Measurements from ENCODE around the gene CPE.

Gene CPE

GRCh38 chr4:165516281-165516833 lies 137.5 kb downstream of the CPE start:
- no peak for DNase-seq

DNA sequence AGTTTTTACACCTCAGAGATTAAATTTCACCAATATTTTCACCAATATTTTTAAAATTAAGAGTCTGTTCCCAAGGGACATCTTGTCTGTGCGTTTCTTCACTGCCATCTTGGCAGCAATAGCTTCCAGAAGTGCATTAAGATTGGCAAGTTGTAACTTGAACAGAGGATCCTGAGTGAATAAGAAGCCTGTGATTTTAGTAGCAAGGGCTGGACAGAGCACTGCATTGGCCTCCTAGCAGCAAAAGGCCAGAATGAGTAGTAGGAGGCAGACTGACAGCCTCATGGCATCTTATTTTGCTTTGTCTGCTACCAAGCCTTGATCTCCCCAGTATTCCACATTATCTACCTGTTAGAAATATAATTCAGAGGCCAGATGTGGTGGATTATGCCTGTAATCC lies 138.4 kb downstream of the CPE start:
- DNase-seq: no peak

DNA sequence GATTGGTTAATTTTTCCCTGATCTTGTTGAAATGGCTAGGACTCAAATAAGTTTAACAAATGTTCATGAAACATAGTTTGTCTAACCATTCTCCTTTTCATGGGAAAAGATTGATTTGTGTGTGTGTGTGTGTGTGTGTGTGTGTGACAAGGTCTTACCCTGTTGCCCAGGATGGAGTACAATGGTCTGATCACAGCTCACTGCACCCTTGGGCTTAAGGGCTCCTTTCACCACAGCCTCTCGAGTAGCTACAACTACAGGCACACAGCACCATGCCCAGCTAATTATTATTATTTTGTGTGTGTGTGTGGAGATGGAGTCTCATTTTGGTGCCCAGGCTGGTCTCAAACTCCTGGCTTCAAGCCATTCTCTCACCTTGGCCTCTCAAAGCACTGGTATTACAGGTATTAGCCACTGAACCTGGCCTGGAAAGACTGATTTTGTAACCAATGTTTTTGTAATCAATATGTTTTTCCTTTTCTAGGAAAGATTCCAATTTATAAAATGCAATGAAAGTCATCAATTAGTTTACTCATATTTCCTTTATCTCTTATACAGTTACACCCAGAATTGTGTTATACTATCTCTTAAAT lies 139.3 kb downstream of the CPE start:
- DNase-seq: no peak

DNA sequence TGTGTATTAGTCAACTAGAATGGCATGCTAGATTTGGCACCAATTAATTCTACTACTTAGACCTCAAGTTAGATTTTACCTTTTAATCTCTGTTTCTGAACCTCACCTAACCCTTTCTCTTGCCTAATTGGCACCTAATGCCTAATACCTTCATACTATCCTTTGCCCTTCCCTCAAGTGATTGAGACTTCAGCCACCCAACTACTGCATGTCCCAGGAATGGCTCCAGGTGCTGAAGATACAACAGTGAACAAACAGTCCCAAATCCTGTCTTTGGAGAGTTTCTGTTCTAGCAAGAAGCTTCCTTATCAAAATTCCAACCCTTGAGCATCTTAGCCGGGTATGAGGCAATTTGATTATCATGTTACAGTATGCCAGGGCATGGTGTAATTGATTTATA lies 139.9 kb downstream of the CPE start:
- DNase-seq: no peak

DNA sequence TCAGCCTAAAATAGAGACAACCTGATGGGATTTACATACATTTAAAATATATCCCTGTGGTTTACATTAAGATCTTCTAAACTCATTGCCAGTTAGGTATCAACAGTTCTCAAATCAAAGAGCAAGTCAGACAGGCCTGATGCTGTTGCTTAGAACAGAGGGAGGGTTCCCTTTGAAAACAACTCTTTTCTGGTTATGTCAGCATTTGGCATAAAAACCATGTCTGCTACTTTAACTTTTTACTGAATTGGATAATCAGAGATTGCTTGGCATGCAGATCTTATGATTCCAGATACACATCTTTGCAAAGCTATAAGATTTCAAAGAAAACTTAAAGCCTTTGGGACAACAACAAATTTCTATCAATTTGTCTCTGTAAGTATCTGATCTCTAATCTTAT lies 140.8 kb downstream of the CPE start:
- DNase-seq: no peak

- DNase-seq: no peak
Measured at GRCh38 chr4:165520086-165520485, 141.3 kb downstream of the CPE start.

DNA sequence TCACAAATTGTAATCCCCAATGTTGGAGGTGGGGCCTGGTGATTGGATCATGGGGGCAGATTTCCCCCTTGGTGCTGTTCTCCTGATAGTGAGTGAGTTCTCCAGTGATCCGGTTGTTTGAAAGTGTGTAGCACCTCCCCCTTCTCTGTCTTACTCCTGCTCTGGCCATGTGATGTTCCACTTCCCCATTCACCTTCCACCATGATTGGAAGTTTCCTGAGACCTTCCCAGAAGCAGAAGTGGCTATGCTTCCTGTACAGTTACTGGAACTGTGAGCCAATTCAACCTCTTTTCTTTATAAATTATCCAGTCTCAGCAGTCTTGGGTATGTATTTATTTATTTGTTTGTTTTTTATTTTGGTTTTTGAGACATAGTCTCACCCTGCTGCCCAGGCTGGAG lies 143.2 kb downstream of the CPE start:
- DNase-seq: no peak

DNA sequence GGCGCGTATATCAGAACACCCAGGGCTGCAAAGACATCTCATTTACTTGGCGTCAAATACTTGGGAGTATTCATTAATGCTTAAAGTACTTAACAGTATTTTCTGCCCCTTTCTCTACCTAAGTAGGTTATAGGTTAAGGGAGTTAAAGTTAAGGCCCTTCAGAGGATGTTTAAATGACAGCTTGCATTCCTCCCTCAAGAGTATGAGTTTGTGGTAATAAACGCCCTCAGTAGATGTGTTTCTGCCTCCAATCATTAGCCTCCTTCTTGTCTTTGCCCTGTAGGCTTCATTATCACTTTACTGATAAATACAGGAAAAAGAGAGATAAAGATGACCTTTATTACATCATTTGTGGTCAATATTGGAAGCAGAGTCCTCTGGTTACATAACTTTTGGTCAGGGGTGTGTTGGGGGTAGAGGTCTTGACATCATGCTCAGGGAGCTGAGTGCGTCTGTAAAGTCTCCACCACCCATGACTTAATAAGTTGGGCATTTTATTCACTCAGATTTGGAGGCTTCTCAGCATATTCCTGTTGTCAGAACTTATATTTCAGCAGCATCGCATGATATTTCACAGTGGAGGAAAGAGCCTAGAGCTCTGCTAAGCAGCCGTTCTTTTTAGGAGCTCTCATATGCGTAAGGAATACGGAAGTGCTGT lies 145.9 kb downstream of the CPE start:
- no peak for DNase-seq

- DNase-seq: no peak
Measured at GRCh38 chr4:165532976-165533375, 154.2 kb downstream of the CPE start.

GRCh38 chr4:165537028-165537648 lies 158.3 kb downstream of the CPE start:
- no peak for DNase-seq

DNA sequence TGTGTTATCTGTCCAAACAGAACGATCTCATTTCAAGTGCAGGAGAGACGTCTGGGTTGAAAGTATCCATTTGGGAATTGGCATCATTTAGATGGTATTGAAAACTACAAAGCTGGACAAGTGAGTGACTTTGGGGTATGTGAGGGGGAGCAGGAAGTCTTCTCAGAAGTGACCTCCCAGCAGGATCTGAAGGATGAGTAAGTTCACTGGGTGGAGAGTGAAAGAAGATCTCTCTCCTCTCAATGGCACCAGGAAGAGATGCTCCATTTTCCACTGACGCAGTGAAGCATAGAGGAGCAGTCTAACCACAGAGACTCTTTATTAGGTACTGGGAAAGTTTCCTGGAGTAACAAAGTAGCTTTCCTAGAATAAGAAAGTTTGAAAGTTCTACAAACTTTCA lies 161.0 kb downstream of the CPE start:
- no peak for DNase-seq

GRCh38 chr4:165540206-165540830 lies 161.5 kb downstream of the CPE start:
- DNase-seq: no peak

DNA sequence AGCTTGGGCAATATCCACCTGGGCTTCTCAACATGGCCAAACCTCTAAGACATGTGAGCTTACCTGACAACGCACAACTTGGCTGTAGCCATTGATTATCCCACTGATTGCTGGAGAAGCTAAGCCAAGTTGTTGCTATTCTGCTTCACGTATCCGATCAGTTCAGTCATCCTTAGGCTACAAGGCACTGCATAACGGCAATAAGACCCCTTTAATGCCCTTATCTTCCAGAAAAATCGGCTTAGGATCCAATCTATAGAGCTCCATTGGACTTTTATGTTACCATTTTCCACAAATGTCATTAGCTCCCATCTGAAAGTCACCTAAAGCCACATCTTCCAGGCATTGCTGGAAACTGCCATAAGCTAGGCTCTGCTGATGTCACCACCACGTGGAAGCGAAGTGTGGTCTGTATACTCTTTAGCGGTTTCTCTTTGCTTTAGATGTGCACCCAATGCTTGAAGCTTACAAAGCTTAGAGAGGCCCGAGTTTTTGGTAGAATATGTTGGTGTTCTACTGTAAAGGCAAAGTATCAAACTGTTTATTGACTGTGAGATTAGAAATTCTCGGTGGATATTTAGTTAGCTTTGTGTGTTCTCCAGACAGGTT lies 163.1 kb downstream of the CPE start:
- no peak for DNase-seq

DNA sequence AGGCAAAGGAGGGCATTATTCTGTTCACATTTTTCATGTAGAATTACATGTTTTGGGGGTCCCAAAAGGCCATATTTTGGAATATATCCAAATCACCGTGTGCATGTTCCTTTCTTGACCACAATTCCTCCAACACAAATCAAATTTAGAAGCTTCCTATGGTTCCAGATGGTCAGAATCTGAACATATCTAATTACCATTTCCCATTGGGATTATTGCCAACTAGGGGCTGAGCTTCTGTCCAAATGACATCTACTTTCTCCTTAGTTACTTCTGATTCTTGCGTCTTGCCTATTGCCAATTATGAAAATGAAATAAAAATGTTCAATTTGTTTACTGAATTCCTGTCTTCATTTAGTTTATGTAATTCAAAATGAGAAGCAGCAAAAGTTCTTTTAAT lies 163.7 kb downstream of the CPE start:
- DNase-seq: no peak

Measured in activated CD4-positive, CD25-positive, alpha-beta regulatory T cell (primary cell).